NCI-H82 treated with DMSO at 0.1 percent for 48 hours (cell line): ENCODE measurements around the gene ERMARD.

Experiments used
- DNase-seq: peaks from one replicate; lab custom pipeline; 2025; ENCODE audit not compliant: unreplicated experiment; lab: John Stamatoyannopoulos, UW

The ERMARD gene

GRCh38 chr6:169824848-169825557 lies 73.6 kb downstream of the ERMARD start:
- no peak for DNase-seq

- DNase-seq = no peak
These were observed 74.3 kb downstream of the ERMARD start for GRCh38 chr6:169825558-169826225.

GRCh38 chr6:169826697-169827096 lies 75.3 kb downstream of the ERMARD start:
- DNase-seq = no peak

- DNase-seq = no peak
These were observed 75.9 kb downstream of the ERMARD start for GRCh38 chr6:169827290-169827717.

- no peak for DNase-seq
These were observed 76.8 kb downstream of the ERMARD start for GRCh38 chr6:169828176-169828575.

GRCh38 chr6:169829786-169830185 lies 78.4 kb downstream of the ERMARD start:
- no peak for DNase-seq

- DNase-seq = no peak
These were observed 79.5 kb downstream of the ERMARD start for GRCh38 chr6:169830876-169831275.
